GM18526 (cell line): ENCODE results near the gene TMEM163.

Experiments used
- POLR2A ChIP-seq: IDR thresholded peaks from 3 replicates; pipeline ENCODE4 v1.6.1; 2011; ENCODE audit not compliant: insufficient read length; ENCODE audit errors: extremely low read depth

The TMEM163 gene

DNA sequence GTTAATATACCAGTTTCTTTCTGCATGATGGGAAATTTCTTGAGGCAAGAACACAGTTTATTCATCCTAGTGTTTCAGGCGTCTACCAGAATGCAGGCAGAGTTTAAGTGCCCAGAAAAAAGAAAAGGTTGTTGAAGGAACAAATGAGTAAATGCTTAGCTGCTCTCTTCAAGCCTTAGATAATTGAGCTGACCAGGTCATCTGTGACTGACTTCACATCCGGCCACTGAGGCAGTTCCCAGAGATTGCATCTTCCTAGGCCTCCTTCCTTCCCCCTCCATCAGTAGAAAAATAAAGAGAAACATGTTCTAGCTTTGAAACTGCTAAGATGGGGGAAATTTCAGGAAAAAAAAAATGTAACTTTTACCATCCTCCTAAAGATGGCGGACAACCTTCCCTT, 9.4 kb upstream of the TMEM163 start:
- TF ChIP-seq POLR2A: no peak

- no peak for TF ChIP-seq POLR2A
Observed at GRCh38 chr2:134727385-134727784, 8.6 kb upstream of the TMEM163 start.

- TF ChIP-seq POLR2A: no peak
Observed at GRCh38 chr2:134726645-134727044, 7.8 kb upstream of the TMEM163 start.

DNA sequence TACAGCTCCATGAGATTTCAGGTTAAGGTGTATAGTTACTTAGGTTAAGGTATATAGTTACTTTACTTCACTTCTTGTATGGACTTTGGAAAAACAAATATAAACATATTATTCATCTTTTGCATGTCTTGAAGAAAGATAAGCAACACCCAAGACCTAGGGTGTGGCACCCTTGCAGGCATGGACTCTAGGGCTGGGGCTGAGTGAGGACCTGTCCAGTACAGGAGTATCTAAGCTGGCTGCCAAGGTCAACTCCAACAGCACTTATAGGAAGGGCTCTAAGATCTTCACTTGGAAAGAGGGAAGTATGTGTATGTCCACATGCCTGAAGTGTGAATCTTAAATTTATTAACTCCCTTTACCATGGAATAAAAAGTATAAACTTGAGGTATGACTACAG, 7.1 kb upstream of the TMEM163 start:
- TF ChIP-seq POLR2A: no peak

DNA sequence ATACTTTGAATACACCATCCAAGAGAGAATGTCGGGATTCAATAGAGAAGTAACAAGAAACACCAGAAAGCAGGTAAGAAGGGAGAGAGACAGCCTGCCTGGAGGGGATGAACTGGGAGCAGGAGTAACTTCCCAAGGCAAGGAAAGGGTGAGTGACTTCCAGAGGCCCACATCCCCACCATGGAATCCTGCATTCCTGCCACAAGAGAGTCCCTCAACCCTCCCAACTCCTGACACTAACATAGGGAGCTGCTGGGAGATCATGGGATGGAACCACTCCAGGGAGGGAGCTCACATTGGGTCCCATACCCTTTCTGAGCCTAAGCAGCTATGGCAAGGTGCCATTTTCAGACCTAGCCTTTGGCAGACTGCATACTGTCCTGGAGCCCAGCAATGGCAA, 5.5 kb upstream of the TMEM163 start:
- no peak for TF ChIP-seq POLR2A

GRCh38 chr2:134722728-134723127, 3.9 kb upstream of the TMEM163 start:
- no peak for TF ChIP-seq POLR2A

- TF ChIP-seq POLR2A: no peak
Observed at GRCh38 chr2:134721596-134721995, 2.8 kb upstream of the TMEM163 start.

GRCh38 chr2:134718023-134718816, 580 bp downstream of the TMEM163 start:
- TF ChIP-seq POLR2A: no peak

DNA sequence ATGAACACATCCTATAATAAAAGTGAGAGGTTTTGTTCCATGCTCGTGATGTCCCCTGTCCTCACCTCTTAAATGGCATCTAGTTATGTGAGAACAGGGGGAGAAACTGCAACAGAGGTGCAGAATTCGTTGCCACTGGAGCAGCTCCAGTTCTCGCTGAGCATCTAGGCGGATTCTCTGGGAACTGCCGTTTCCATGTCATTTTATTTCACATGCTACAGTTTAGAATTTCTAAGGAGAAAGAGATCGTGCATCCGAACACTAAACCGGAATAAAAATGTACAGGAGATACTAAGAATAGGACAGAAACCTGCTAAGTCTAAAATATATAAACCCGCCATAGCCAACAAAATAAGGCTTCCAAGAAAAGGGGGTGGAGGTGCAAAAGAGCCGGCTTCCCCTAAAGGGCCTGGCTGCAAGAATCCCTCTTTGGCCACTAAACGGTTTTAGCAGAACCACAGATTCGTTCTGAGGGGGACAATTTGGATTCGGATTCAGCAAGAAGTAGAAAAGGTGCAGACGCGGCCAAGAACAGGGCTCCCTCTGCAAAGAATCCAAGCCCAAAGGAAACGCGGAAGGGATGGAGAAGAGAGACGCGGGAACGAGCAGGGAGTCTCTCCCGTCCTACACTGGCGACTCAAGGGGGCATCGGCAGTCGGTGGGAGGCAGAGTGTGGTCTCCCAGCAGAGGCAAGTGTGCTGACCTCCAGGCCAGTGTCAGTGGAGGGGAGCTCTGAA, 1.3 kb downstream of the TMEM163 start:
- TF ChIP-seq POLR2A: no peak

GRCh38 chr2:134716721-134717243, 2.0 kb downstream of the TMEM163 start:
- no peak for TF ChIP-seq POLR2A

- TF ChIP-seq POLR2A: no peak
Observed at GRCh38 chr2:134715932-134716643, 2.7 kb downstream of the TMEM163 start.

GRCh38 chr2:134714228-134714627, 4.6 kb downstream of the TMEM163 start:
- TF ChIP-seq POLR2A: no peak

GRCh38 chr2:134713606-134714005, 5.2 kb downstream of the TMEM163 start:
- no peak for TF ChIP-seq POLR2A

DNA sequence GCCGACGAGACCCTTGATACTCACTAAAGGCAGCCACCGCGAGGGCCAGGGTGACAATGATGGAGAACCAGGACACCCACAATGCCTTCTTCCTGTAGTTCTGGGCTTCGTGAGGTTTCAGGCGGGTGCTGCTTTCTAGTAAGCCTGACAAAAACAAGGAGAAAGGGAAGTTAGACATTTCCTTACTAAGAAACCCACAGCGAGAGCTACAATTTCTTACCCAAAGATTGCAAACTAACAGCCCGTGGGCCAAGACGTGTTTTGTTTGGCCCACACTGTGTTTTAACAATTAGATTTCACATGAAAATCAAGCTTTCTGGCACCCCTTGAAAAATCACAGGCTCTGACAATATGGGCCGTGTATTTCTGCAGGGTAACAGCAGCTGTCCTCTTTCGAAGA, 5.6 kb downstream of the TMEM163 start:
- no peak for TF ChIP-seq POLR2A

DNA sequence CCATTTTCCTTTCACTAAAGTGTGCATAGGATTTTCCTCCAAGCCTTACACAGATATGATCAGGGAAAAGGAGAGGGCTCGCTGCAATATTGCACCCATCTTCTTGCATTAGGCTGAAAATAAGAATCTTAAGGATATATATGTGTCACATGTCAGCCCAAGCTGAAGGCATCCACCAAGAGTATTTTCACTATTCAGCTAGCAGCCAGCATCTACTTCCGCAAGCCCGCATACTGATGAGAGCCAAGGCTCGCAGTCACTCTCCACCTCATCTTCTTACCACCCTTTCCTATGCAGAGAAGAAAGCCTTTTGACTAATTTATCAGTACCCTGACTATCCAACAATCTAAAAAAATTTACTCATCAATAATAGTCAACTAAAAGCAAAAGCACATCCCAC, 6.1 kb downstream of the TMEM163 start:
- no peak for TF ChIP-seq POLR2A

GRCh38 chr2:134712299-134712698, 6.5 kb downstream of the TMEM163 start:
- TF ChIP-seq POLR2A: no peak
